Vagina (tissue), 2 donors: ENCODE measurements around the gene FCMR.

Source experiments
- POLR2A ChIP-seq, 2 donors: fragments of 450-650 bp; IDR thresholded peaks; one replicate each; pipeline ENCODE4 v1.6.1; 2017; ENCODE audit warnings: antibody characterized with exemption in 2 of 2, mild to moderate bottlenecking in 2 of 2, moderate library complexity in 2 of 2
- POLR2AphosphoS5 ChIP-seq, 2 donors: sonication (generic); formaldehyde crosslinking; IDR thresholded peaks; one replicate each; pipeline ENCODE4 v1.9.0; 2017; ENCODE audit warnings: antibody characterized with exemption in 2 of 2, mild to moderate bottlenecking in 2 of 2, low read depth in 1 of 2; ENCODE audit not compliant: insufficient read depth in 1 of 2
- TF ChIP-seq, protein P1 (sequence below), 3 experiments: fragments of 450-650 bp in 2 of 3; fragments of 200-600 bp in 1 of 3; sonication (generic) in 1 of 3; IDR thresholded peaks; one replicate each; pipeline ENCODE4 v1.5.1; 2017 to 2019; ENCODE audit warnings: antibody characterized with exemption in 3 of 3, mild to moderate bottlenecking in 2 of 3, moderate library complexity in 2 of 3

DNA sequence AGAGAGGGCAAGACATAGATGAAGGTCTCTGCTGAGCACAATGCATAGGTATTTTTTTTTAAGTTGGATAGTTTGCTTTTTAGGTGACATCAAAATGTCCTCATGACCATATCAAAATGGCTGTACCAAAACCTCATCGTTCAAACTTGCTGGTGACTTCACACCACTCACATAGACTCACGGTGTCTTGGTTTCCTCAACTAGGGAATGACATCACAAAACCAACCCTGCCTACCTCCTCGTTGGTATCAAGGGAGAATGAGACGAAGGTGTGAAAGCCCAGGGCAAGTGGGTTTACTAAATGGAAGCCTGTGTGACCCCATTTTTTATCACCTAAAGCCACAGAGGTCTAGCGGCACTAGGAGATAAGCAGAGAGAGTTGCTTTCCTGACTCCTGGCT, 23.0 kb upstream of the FCMR start:
- TF ChIP-seq, protein P1, sequence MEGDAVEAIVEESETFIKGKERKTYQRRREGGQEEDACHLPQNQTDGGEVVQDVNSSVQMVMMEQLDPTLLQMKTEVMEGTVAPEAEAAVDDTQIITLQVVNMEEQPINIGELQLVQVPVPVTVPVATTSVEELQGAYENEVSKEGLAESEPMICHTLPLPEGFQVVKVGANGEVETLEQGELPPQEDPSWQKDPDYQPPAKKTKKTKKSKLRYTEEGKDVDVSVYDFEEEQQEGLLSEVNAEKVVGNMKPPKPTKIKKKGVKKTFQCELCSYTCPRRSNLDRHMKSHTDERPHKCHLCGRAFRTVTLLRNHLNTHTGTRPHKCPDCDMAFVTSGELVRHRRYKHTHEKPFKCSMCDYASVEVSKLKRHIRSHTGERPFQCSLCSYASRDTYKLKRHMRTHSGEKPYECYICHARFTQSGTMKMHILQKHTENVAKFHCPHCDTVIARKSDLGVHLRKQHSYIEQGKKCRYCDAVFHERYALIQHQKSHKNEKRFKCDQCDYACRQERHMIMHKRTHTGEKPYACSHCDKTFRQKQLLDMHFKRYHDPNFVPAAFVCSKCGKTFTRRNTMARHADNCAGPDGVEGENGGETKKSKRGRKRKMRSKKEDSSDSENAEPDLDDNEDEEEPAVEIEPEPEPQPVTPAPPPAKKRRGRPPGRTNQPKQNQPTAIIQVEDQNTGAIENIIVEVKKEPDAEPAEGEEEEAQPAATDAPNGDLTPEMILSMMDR (IDR thresholded peaks at IDR 0.05), result no peak
- TF ChIP-seq POLR2A (IDR thresholded peaks at IDR 0.05) (no peak), POLR2AphosphoS5 (IDR thresholded peaks at IDR 0.05; ENCODE audit: insufficient read depth in 1 of 2, low read depth in 1 of 2) (no peak)
